ENCODE results near the gene PDE7B. TPM values are rescaled to one million over a fixed set of nuclear protein-coding genes. Genes with fewer than 3 reads are reported as not detected.

The PDE7B gene
- total and polyA plus RNA-seq, 9 of the 15 experiments (the other 6 are each of a cell fraction or from before 2014, with no cell fraction given) = 0.01 TPM; not detected in 8

DNA sequence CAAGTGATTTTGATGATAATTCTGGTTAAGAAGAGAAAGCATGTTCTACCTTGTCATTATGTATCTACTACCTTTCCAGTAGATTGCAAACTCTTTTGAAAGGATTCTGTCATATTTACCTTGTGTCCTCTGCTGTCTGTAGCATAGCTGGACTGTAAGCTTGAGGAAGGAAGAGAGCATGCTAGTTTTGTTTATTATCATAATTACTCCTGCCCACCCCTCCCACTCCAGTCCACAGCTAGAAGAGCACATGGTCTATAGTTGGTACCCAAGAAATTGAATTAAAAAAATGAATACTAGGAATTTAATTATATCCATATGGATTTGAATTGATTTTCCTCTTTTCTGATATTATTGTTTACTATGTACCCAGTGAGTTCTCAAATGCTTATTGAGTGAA lies 40.2 kb downstream of the PDE7B start:
- H2AFZ ChIP-seq (ENCODE audit: low read depth, low read length) = no peak overlapping the region
- intact Hi-C loops (cut with micrococcal nuclease) (loop anchor here (10.0 kb wide), 1 partner anchor 217 kb away; no protein-coding TSS in a partner anchor), in situ Hi-C loops (cut with MboI) (no loop called here)
- no peak for FAIRE-seq
- H3K9me3 ChIP-seq (replicated peaks; ENCODE audit: control insufficient read depth, insufficient read depth, low read depth, low read length) = no peaks in the 10 kb centered on the region
- H3K4me2 ChIP-seq (ENCODE audit: insufficient read depth, low read length) = no peak overlapping the region
- H3K27me3 ChIP-seq (ENCODE audit: control insufficient read depth in 2 of 2, insufficient read depth in 2 of 2, low read length in 2 of 2) = no peaks in the 10 kb centered on the region
- H3K9ac ChIP-seq (ENCODE audit: insufficient read depth in 1 of 2, low read depth in 2 of 2, low read length in 2 of 2) = no peak overlapping the region
- TF ChIP-seq PATZ1 (CRISPR knock-in tag; IDR thresholded peaks at IDR 0.05; ENCODE audit: borderline replicate concordance) = no peak
- no peak for TF ChIP-seq KHSRP (IDR thresholded peaks at IDR 0.05)
- TF ChIP-seq CHD7 (IDR thresholded peaks at IDR 0.05; ENCODE audit: low read depth, low read length) = no peak
- no peak for TF ChIP-seq ZNF347 (CRISPR knock-in tag; IDR thresholded peaks at IDR 0.05; ENCODE audit: low read depth)
- H4K20me1 ChIP-seq (replicated peaks; ENCODE audit: control insufficient read depth, insufficient read depth, low read length) = no peaks in the 10 kb centered on the region
- H3K36me3 ChIP-seq (ENCODE audit: control insufficient read depth, insufficient read depth, low read length) = no peaks in the 10 kb centered on the region
- no peak overlapping the region for H3K27ac ChIP-seq (ENCODE audit: extremely low read depth, low read depth, low read length)
- H3K4me3 ChIP-seq = no peak overlapping the region
- no peaks in the 10 kb centered on the region for H3K9me1 ChIP-seq (ENCODE audit: control insufficient read depth, insufficient read depth, low read length)
- no peak for DNase-seq (ENCODE audit: extremely low read depth in 1 of 4, low spot score in 3 of 4)
- H3K4me1 ChIP-seq (replicated peaks in 1 of 2; ENCODE audit: control insufficient read depth in 2 of 2, insufficient read depth in 2 of 2, low read length in 2 of 2) = no peaks in the 10 kb centered on the region
- no peaks in the 10 kb centered on the region for H3K79me2 ChIP-seq (ENCODE audit: control insufficient read depth, insufficient read depth, low read length)
- BruUV-seq (replicated peaks) = no TSS peak
- POLR2A ChIA-PET = no interaction called here
- CTCF ChIA-PET (ENCODE audit: low intra/inter-chr PET ratio) = no interaction called here
- no peak for ATAC-seq
